Measurements from ENCODE around the gene CPE.

DNA sequence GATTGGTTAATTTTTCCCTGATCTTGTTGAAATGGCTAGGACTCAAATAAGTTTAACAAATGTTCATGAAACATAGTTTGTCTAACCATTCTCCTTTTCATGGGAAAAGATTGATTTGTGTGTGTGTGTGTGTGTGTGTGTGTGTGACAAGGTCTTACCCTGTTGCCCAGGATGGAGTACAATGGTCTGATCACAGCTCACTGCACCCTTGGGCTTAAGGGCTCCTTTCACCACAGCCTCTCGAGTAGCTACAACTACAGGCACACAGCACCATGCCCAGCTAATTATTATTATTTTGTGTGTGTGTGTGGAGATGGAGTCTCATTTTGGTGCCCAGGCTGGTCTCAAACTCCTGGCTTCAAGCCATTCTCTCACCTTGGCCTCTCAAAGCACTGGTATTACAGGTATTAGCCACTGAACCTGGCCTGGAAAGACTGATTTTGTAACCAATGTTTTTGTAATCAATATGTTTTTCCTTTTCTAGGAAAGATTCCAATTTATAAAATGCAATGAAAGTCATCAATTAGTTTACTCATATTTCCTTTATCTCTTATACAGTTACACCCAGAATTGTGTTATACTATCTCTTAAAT is 139.3 kb downstream of the CPE start:
- TF ChIP-seq POLR2AphosphoS5 (IDR thresholded peaks at IDR 0.05; ENCODE audit: borderline replicate concordance, low read depth, low read length) (no peak), EZH2 (IDR thresholded peaks at IDR 0.05) (no peak)

All from SK-N-MC (cell line).